ENCODE results near the gene DNAH1.

The DNAH1 gene

GRCh38 chr3:52441091-52441771 lies 125.1 kb downstream of the DNAH1 start:
- no peak for TF ChIP-seq CTCF (IDR thresholded peaks at IDR 0.05; ENCODE audit: low read depth, low read length, missing control alignments)
- Histone ChIP-seq H3K27ac (no peak overlapping the region), H3K4me3 (ENCODE audit: low read depth, low read length) (no peak overlapping the region), H3K27me3 (replicated peaks) (no peaks in the 10 kb centered on the region), H3K36me3 (replicated peaks) (no peaks in the 10 kb centered on the region)
- in situ Hi-C loops (cut with HindIII; ENCODE audit: low pct_ligation_motif_present, low sequenced_read_pairs) = no loop called here
- no peak for DNase-seq

- no peak overlapping the region for H3K4me3 ChIP-seq (ENCODE audit: low read depth, low read length)
- no peak overlapping the region for H3K27ac ChIP-seq
- DNase-seq = no peak
- no peak for TF ChIP-seq CTCF (IDR thresholded peaks at IDR 0.05; ENCODE audit: low read depth, low read length, missing control alignments)
- in situ Hi-C loops (cut with HindIII; ENCODE audit: low pct_ligation_motif_present, low sequenced_read_pairs) = no loop called here
- H3K36me3 ChIP-seq (replicated peaks) = no peaks in the 10 kb centered on the region
- no peaks in the 10 kb centered on the region for H3K27me3 ChIP-seq (replicated peaks)
Measured at GRCh38 chr3:52441772-52442332, 125.7 kb downstream of the DNAH1 start.

- Histone ChIP-seq H3K27me3 (replicated peaks) (no peaks in the 10 kb centered on the region), H3K4me3 (ENCODE audit: low read depth, low read length) (no peak overlapping the region), H3K27ac (no peak overlapping the region), H3K36me3 (replicated peaks) (no peaks in the 10 kb centered on the region)
- no peak for TF ChIP-seq CTCF (IDR thresholded peaks at IDR 0.05; ENCODE audit: low read depth, low read length, missing control alignments)
- in situ Hi-C loops (cut with HindIII; ENCODE audit: low pct_ligation_motif_present, low sequenced_read_pairs) = no loop called here
- DNase-seq = no peak
Measured at GRCh38 chr3:52442409-52443267, 126.5 kb downstream of the DNAH1 start.

- no peak for TF ChIP-seq CTCF (IDR thresholded peaks at IDR 0.05; ENCODE audit: low read depth, low read length, missing control alignments)
- Histone ChIP-seq H3K36me3 (replicated peaks) (no peaks in the 10 kb centered on the region), H3K4me3 (ENCODE audit: low read depth, low read length) (no peak overlapping the region), H3K27me3 (replicated peaks) (no peaks in the 10 kb centered on the region), H3K27ac (no peak overlapping the region)
- no peak for DNase-seq
- in situ Hi-C loops (cut with HindIII; ENCODE audit: low pct_ligation_motif_present, low sequenced_read_pairs) = no loop called here
Measured at GRCh38 chr3:52443268-52443610, 127.1 kb downstream of the DNAH1 start.

- H3K4me3 ChIP-seq (ENCODE audit: low read depth, low read length) = no peak overlapping the region
- TF ChIP-seq CTCF (IDR thresholded peaks at IDR 0.05; ENCODE audit: low read depth, low read length, missing control alignments) = no peak
- in situ Hi-C loops (cut with HindIII; ENCODE audit: low pct_ligation_motif_present, low sequenced_read_pairs) = no loop called here
- DNase-seq = no peak
- no peaks in the 10 kb centered on the region for H3K36me3 ChIP-seq (replicated peaks)
- no peaks in the 10 kb centered on the region for H3K27me3 ChIP-seq (replicated peaks)
- no peak overlapping the region for H3K27ac ChIP-seq
Measured at GRCh38 chr3:52443791-52444687, 127.9 kb downstream of the DNAH1 start.

Data from brain microvascular endothelial cell (primary cell).